ENCODE measurements around the gene RPP21. TPM values are rescaled to one million over a fixed set of nuclear protein-coding genes. Genes with fewer than 3 reads are reported as not detected.

The RPP21 gene
- total and polyA plus RNA-seq, 10 of the 15 experiments (the other 5 are each of a cell fraction or from before 2014, with no cell fraction given) = 14.3 to 94.6 (median 42.1) TPM

- H3K4me3 ChIP-seq = no peak overlapping the region
- no peak overlapping the region for H3K4me2 ChIP-seq (ENCODE audit: control insufficient read depth, insufficient read depth)
- BruUV-seq (replicated peaks) = no TSS peak
- SMC1A ChIA-PET (ENCODE audit: uncharacterized antibody, unreplicated experiment) = interaction anchor here (2.9 kb wide), 1 partner anchor 117 kb away, joined by 13 read pairs; no protein-coding TSS in a partner anchor
- DNase-seq (ENCODE audit: low read depth, low spot score) (no peak), FAIRE-seq (no peak), ATAC-seq (no peak)
- no peaks in the 10 kb centered on the region for H3K4me1 ChIP-seq (ENCODE audit: control insufficient read depth, insufficient read depth, low read length)
- POLR2A ChIA-PET = no interaction called here
- H3K27me3 ChIP-seq (replicated peaks in 1 of 2; ENCODE audit: control insufficient read depth in 2 of 2, insufficient read depth in 2 of 2, low read length in 1 of 2) = peaks cover 2 to 6% of the 10 kb centered on the region in 2 experiments; a peak in 3 of 4 replicates
- CTCF ChIA-PET = interaction anchor here (8.9 kb wide), 1 partner anchor 137 kb away, joined by 56 read pairs; no protein-coding TSS in a partner anchor
- in situ Hi-C loops (cut with MboI) (no loop called here), intact Hi-C loops (cut with micrococcal nuclease; ENCODE audit: unreplicated experiment) (no loop called here)
- H2AFZ ChIP-seq (ENCODE audit: control insufficient read depth, low read depth, low read length) = no peak overlapping the region
- no peaks in the 10 kb centered on the region for H4K20me1 ChIP-seq (ENCODE audit: control insufficient read depth, insufficient read depth)
- RAD21 ChIA-PET (ENCODE audit: unreplicated experiment) = no interaction called here
- H3K79me2 ChIP-seq (ENCODE audit: control insufficient read depth, insufficient read depth, low read length) = no peaks in the 10 kb centered on the region
- H3K9me3 ChIP-seq (replicated peaks; ENCODE audit: control insufficient read depth, insufficient read depth, low read length) = no peaks in the 10 kb centered on the region
- TF ChIP-seq ATF7 (IDR thresholded peaks at IDR 0.05; ENCODE audit: low read depth) = no peak
- TF ChIP-seq JUNB (IDR thresholded peaks at IDR 0.05) = no peak
- no peak for TF ChIP-seq SPI1 (IDR thresholded peaks at IDR 0.05; ENCODE audit: borderline replicate concordance, insufficient read depth, low read depth, low read length)
- no peak for TF ChIP-seq TCF7 (IDR thresholded peaks at IDR 0.05; ENCODE audit: borderline replicate concordance)
- TF ChIP-seq SRF (IDR thresholded peaks at IDR 0.05; ENCODE audit: low read depth in 2 of 2, low read length in 2 of 2) = no peak
- H3K36me3 ChIP-seq (ENCODE audit: control insufficient read depth in 2 of 2, insufficient read depth in 2 of 2, low read length in 1 of 2) = no peaks in the 10 kb centered on the region
- no peak overlapping the region for H3K9ac ChIP-seq (ENCODE audit: control insufficient read depth, insufficient read depth, low read length)
- no peak overlapping the region for H3K27ac ChIP-seq (ENCODE audit: control insufficient read depth, insufficient read depth)
- WGBS (ENCODE audit: insufficient coverage, insufficient replicate concordance, low lambda C conversion rate, missing lambda C conversion rate) = 25% methylated on average over 4 of the region's 4 CpGs
Observed at GRCh38 chr6:30355281-30355680, 10.3 kb downstream of the RPP21 start.

DNA sequence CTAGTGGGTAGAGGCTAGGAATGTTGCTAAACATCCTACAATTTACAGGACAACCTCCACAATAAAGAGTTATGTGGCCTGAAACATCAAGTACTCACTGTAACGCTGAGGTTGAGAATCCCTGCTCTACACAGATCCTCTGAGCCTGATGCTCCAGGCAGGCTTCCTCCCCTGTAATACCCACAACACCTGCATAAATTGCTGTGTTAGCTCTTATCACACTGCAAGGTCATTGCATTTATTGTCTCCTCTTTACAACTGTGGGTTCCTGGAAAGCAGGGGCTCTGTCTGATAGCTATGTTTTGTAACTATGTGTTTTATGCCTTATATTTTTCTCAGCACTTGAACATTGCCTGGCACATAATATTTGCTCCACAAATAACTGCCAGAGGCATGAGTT, 11.6 kb downstream of the RPP21 start:
- no TSS peak for BruUV-seq (replicated peaks)
- no peak overlapping the region for H3K4me2 ChIP-seq (ENCODE audit: control insufficient read depth, insufficient read depth)
- H2AFZ ChIP-seq (ENCODE audit: control insufficient read depth, low read depth, low read length) = no peak overlapping the region
- TF ChIP-seq ZNF217 (IDR thresholded peaks at IDR 0.05) (no peak), WRNIP1 (IDR thresholded peaks at IDR 0.05; ENCODE audit: borderline replicate concordance, low read depth, low read length) (no peak), HDGF (IDR thresholded peaks at IDR 0.05) (no peak), USF2 (IDR thresholded peaks at IDR 0.05; ENCODE audit: borderline replicate concordance, low read depth, low read length) (no peak), NBN (IDR thresholded peaks at IDR 0.05) (no peak), SPI1 (IDR thresholded peaks at IDR 0.05; ENCODE audit: borderline replicate concordance, insufficient read depth, low read depth, low read length) (no peak), MYB (IDR thresholded peaks at IDR 0.05; ENCODE audit: borderline replicate concordance, low read depth, low read length) (no peak)
- no peaks in the 10 kb centered on the region for H3K36me3 ChIP-seq (ENCODE audit: control insufficient read depth in 2 of 2, insufficient read depth in 2 of 2, low read length in 1 of 2)
- DNase-seq (ENCODE audit: low read depth, low spot score) = no peak
- no peaks in the 10 kb centered on the region for H4K20me1 ChIP-seq (ENCODE audit: control insufficient read depth, insufficient read depth)
- ATAC-seq = no peak
- no peak overlapping the region for H3K27ac ChIP-seq (ENCODE audit: control insufficient read depth, insufficient read depth)
- in situ Hi-C loops (cut with MboI) = no loop called here
- peaks cover 2 to 7% of the 10 kb centered on the region in 2 experiments; a peak in 3 of 4 replicates for H3K27me3 ChIP-seq (replicated peaks in 1 of 2; ENCODE audit: control insufficient read depth in 2 of 2, insufficient read depth in 2 of 2, low read length in 1 of 2)
- no peak overlapping the region for H3K9ac ChIP-seq (ENCODE audit: control insufficient read depth, insufficient read depth, low read length)
- H3K4me3 ChIP-seq = no peak overlapping the region
- no peaks in the 10 kb centered on the region for H3K4me1 ChIP-seq (ENCODE audit: control insufficient read depth, insufficient read depth, low read length)
- no peaks in the 10 kb centered on the region for H3K79me2 ChIP-seq (ENCODE audit: control insufficient read depth, insufficient read depth, low read length)
- ChIA-PET POLR2A (no interaction called here), SMC1A (ENCODE audit: uncharacterized antibody, unreplicated experiment) (interaction anchor here (0.5 to 2.9 kb wide), 2 partner anchors 16 to 118 kb away, joined by 3 to 13 read pairs; no protein-coding TSS in a partner anchor), RAD21 (ENCODE audit: unreplicated experiment) (no interaction called here), CTCF (interaction anchor here (1.0 to 8.9 kb wide), 4 partner anchors 9 to 138 kb away, joined by 3 to 56 read pairs (median 3); no protein-coding TSS in a partner anchor)
- intact Hi-C loops (cut with micrococcal nuclease; ENCODE audit: unreplicated experiment) = no loop called here
- WGBS (ENCODE audit: insufficient coverage, insufficient replicate concordance, low lambda C conversion rate, missing lambda C conversion rate) = 93% methylated on average over 1 of the region's 1 CpG
- FAIRE-seq = no peak
- H3K9me3 ChIP-seq (replicated peaks; ENCODE audit: control insufficient read depth, insufficient read depth, low read length) = no peaks in the 10 kb centered on the region
